HepG2 (cell line): ENCODE results near the gene ZNF264. TPM values are rescaled to one million over a fixed set of nuclear protein-coding genes. Genes with fewer than 3 reads are reported as not detected.

ENCODE experiments used
- ATAC-seq: fragments of 200-7000 bp; cut with Tn5 transposase; 3 replicates; pipeline ENCODE4 v1.9.1; 2020; ENCODE audit warnings: mild to moderate bottlenecking, moderate library complexity
- BruUV-seq: library from RNA; stranded (reverse); fragments of 400-500 nt; replicated peaks from 2 replicates; lab custom pipeline; 2021; lab: Mats Ljungman, UMichigan
- CTCF ChIA-PET: fragments of 300-600 bp; formaldehyde crosslinking; extraction: SDS; loops from one replicate; lab custom pipeline; 2021; ENCODE audit warnings: low total read pairs, inconsistent platforms, low intra/inter-chr PET ratio; lab: Yijun Ruan, JAX
- POLR2A ChIA-PET: fragments of 350-600 bp; sonication (Branson Sonifier 250); formaldehyde crosslinking; loops from one replicate; lab custom pipeline; 2020; ENCODE audit warnings: antibody characterized with exemption, inconsistent platforms; lab: Yijun Ruan, JAX
- DNase-seq: peaks from one replicate; pipeline ENCODE4 v3.0.0-alpha.2; 2015; ENCODE audit warnings: low spot score
- FAIRE-seq: peaks from 3 replicates; lab custom pipeline; 2011; peaks lifted over from hg19 to GRCh38; lab: Jason Lieb, UNC
- H2AFZ ChIP-seq: one replicate; pipeline ENCODE4 v1.6.1; 2011; ENCODE audit warnings: low read length, inconsistent platforms
- H3K27ac ChIP-seq: fragments of 300-600 bp; 3 replicates; pipeline ENCODE4 v1.8.0; 2011; ENCODE audit warnings: mixed run types, mild to moderate bottlenecking, mixed read lengths, low read length, inconsistent platforms; ENCODE audit not compliant: insufficient read depth; ENCODE audit errors: extremely low read length
- H3K27me3 ChIP-seq, 2 experiments: fragments of 200-600 bp in 1 of 2; 2 replicates in 1 of 2; 3 replicates in 1 of 2; pipeline versions ENCODE4 v1.6.0 to v1.8.0; 2011; ENCODE audit warnings: low read length in 2 of 2, mild to moderate bottlenecking in 2 of 2, moderate library complexity in 2 of 2, inconsistent platforms in 1 of 2; ENCODE audit not compliant: insufficient read depth in 2 of 2, control insufficient read depth in 1 of 2
- H3K36me3 ChIP-seq, 2 experiments: fragments of 200-600 bp in 1 of 2; replicated peaks in 1 of 2; 2 replicates in 1 of 2; 3 replicates in 1 of 2; pipeline versions ENCODE4 v1.5.1 to v1.8.0; 2011; ENCODE audit warnings: low read length in 2 of 2, inconsistent platforms in 1 of 2; ENCODE audit not compliant: insufficient read depth in 2 of 2, control insufficient read depth in 1 of 2
- H3K4me1 ChIP-seq: 2 replicates; pipeline ENCODE4 v1.5.1; 2012; ENCODE audit warnings: low read length, inconsistent platforms; ENCODE audit not compliant: insufficient read depth
- H3K4me2 ChIP-seq: 2 replicates; pipeline ENCODE4 v1.6.0; 2011; ENCODE audit warnings: low read depth, low read length, inconsistent platforms
- H3K4me3 ChIP-seq, 3 experiments: fragments of 200-600 bp in 1 of 3; sonication (generic), shearing (Covaris generic) in 1 of 3; replicated peaks in 1 of 3; 2 replicates each; pipeline ENCODE4 v1.5.1; 2011 to 2016; ENCODE audit warnings: low read length in 3 of 3, inconsistent platforms in 2 of 3, low read depth in 2 of 3, mild to moderate bottlenecking in 2 of 3, control low read depth in 1 of 3, mixed read lengths in 1 of 3; ENCODE audit not compliant: insufficient read depth in 1 of 3
- H3K79me2 ChIP-seq: one replicate; pipeline ENCODE4 v1.6.1; 2011; ENCODE audit warnings: low read length, inconsistent platforms; ENCODE audit not compliant: insufficient read depth
- H3K9ac ChIP-seq: 2 replicates; pipeline ENCODE4 v1.6.0; 2011; ENCODE audit warnings: mild to moderate bottlenecking, low read depth, low read length, inconsistent platforms; ENCODE audit not compliant: insufficient read depth
- H3K9me3 ChIP-seq: 2 replicates; pipeline ENCODE4 v1.5.1; 2012; ENCODE audit warnings: mild to moderate bottlenecking, low read length
- H4K20me1 ChIP-seq: 2 replicates; pipeline ENCODE4 v1.6.0; 2011; ENCODE audit warnings: inconsistent platforms, mild to moderate bottlenecking, low read length, moderate library complexity; ENCODE audit not compliant: insufficient read depth
- AGO1 ChIP-seq: fragments of 200-400 bp; formaldehyde crosslinking; IDR thresholded peaks from 2 replicates; pipeline ENCODE4 v1.6.1; 2017; ENCODE audit warnings: mild to moderate bottlenecking, low read depth, low read length, moderate library complexity; ENCODE audit not compliant: poor library complexity, severe bottlenecking
- HOXA7 ChIP-seq: sonication (generic); formaldehyde crosslinking; IDR thresholded peaks from 2 replicates; pipeline ENCODE4 v1.8.1; 2022; ENCODE audit warnings: mild to moderate bottlenecking, missing genetic modification reagents, moderate library complexity
- NR2C2 ChIP-seq: sonication (generic); formaldehyde crosslinking; IDR thresholded peaks from 2 replicates; pipeline ENCODE4 v1.4.0; 2020; ENCODE audit warnings: missing genetic modification reagents, mild to moderate bottlenecking, moderate library complexity, borderline replicate concordance
- SATB2 ChIP-seq: sonication (generic); formaldehyde crosslinking; IDR thresholded peaks from 2 replicates; pipeline ENCODE4 v1.5.0; 2020; ENCODE audit warnings: missing genetic modification reagents
- SNAI1 ChIP-seq: sonication (generic); formaldehyde crosslinking; IDR thresholded peaks from 2 replicates; pipeline ENCODE4 v1.5.0; 2020; ENCODE audit warnings: mild to moderate bottlenecking, missing genetic modification reagents, borderline replicate concordance
- SYNCRIP ChIP-seq: fragments of 200-400 bp; formaldehyde crosslinking; IDR thresholded peaks from 2 replicates; pipeline ENCODE4 v1.6.1; 2018; ENCODE audit warnings: mild to moderate bottlenecking, low read depth, low read length; ENCODE audit not compliant: insufficient read depth
- TARDBP ChIP-seq: sonication (generic); formaldehyde crosslinking; IDR thresholded peaks from 2 replicates; pipeline ENCODE4 v1.8.0; 2022; ENCODE audit warnings: mild to moderate bottlenecking, missing genetic modification reagents
- ZNF724P ChIP-seq: sonication (generic); formaldehyde crosslinking; IDR thresholded peaks from 2 replicates; pipeline ENCODE4 v1.8.0; 2022; ENCODE audit warnings: missing genetic modification reagents, borderline replicate concordance
- ZNF792 ChIP-seq: IDR thresholded peaks from 2 replicates; pipeline ENCODE4 v1.6.1; 2016
- WGBS: methylation state at CpG from one replicate; pipeline ENCODE4 v1.1.6; 2017; ENCODE audit warnings: low lambda C conversion rate; 5-methylcytosine and 5-hydroxymethylcytosine counted together
- in situ Hi-C: cut with HindIII; loops from 2 replicates; pipeline ENCODE4 v1.10.0; 2017; ENCODE audit warnings: low pct_unique_long_range_greater_than_20kb; ENCODE audit not compliant: extremely low pct_ligation_motif_present
- intact Hi-C: fragments of 100-400 bp; cut with micrococcal nuclease; formaldehyde crosslinking; loops from one replicate; pipeline ENCODE4 v1.10.0; 2022; ENCODE audit not compliant: unreplicated experiment
- polyA plus RNA-seq, 8 experiments: library from polyadenylated mRNA; depleted of rRNA in 3 of 8; stranded (reverse) in 7 of 8; unstranded in 1 of 8; fragments of >200 nt; fragmentation: Illumina TruSeq in 4 of 8; extraction: Trizol in 4 of 8; gene quantifications; 2 replicates each; pipeline versions ENCODE4 v1.2.1 to v1.2.3, GENCODE V29; 2011 to 2016; ENCODE audit warnings: low read depth in 4 of 8, missing spikeins in 1 of 8, mixed read lengths in 1 of 8; ENCODE audit not compliant: insufficient read depth in 1 of 8
- total RNA-seq, 5 experiments: library from RNA; depleted of rRNA; stranded (reverse); fragments of >200 nt; fragmentation: Illumina TruSeq; extraction: Trizol; gene quantifications; 2 replicates each; pipeline ENCODE4 v1.2.3, GENCODE V29; 2016; ENCODE audit warnings: low read depth in 1 of 5
- TF ChIP-seq, protein P1 (sequence below), 2 experiments: fragments of 450-650 bp in 1 of 2; sonication (generic) in 1 of 2; formaldehyde crosslinking; IDR thresholded peaks; 2 replicates each; pipeline versions ENCODE4 v1.5.0 to v1.8.0; 2020 to 2022; ENCODE audit warnings: mild to moderate bottlenecking in 1 of 2, missing genetic modification reagents in 1 of 2
- TF ChIP-seq, protein P2 (sequence below): sonication (generic); formaldehyde crosslinking; IDR thresholded peaks from 2 replicates; pipeline ENCODE4 v1.9.0; 2021; ENCODE audit warnings: missing genetic modification reagents, borderline replicate concordance
- TF ChIP-seq, protein P3 (sequence below): sonication (generic); formaldehyde crosslinking; IDR thresholded peaks from 2 replicates; pipeline ENCODE4 v1.4.0; 2020; ENCODE audit warnings: missing genetic modification reagents

ZNF264 gene
- total and polyA plus RNA-seq, 2 of the 13 experiments (the other 11 are each of a cell fraction or from before 2014, with no cell fraction given), result 3.5 to 17.6 TPM

DNA sequence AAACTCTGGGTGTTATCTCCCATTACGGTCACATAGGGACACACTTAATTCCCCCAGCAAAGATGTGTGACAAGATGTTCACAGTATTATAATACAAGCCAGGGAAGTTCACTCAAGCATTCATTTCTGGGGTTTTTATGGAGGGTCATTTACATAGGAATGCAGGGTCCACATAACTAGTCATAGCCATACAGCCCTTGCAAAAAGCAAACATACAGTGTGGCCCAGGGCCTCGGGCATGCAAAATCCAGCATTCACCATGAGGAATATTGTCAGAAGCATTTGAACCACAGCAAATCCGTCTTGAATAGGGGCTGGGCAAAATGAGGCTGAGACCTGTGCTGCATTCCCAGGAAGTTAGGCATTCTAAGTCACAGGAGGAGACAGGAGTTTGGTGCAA lies 76.0 kb downstream of the ZNF264 start:
- 77% methylated on average over 3 of the region's 3 CpGs for WGBS
- Histone ChIP-seq H4K20me1 (no peaks in the 10 kb centered on the region), H3K27ac (no peak overlapping the region), H3K27me3 (no peaks in the 10 kb centered on the region), H3K79me2 (no peaks in the 10 kb centered on the region), H3K36me3 (no peaks in the 10 kb centered on the region), H3K4me3 (no peak overlapping the region), H3K4me2 (no peak overlapping the region), H2AFZ (no peak overlapping the region), H3K4me1 (no peaks in the 10 kb centered on the region), H3K9ac (no peak overlapping the region), H3K9me3 (no peaks in the 10 kb centered on the region)
- in situ Hi-C loops, result no loop called here
- no peak for DNase-seq
- TF ChIP-seq HOXA7 (CRISPR knock-in tag) (no peak), ZNF792 (no peak), SATB2 (CRISPR knock-in tag) (no peak), AGO1 (no peak), TARDBP (CRISPR knock-in tag) (no peak)
- intact Hi-C loops, result no loop called here
- ChIA-PET POLR2A (no interaction called here), CTCF (no interaction called here)
- no peak for FAIRE-seq
- BruUV-seq, result no TSS peak
- ATAC-seq, result peak; percentile 47; the same call in 2 of the 3 replicates

DNA sequence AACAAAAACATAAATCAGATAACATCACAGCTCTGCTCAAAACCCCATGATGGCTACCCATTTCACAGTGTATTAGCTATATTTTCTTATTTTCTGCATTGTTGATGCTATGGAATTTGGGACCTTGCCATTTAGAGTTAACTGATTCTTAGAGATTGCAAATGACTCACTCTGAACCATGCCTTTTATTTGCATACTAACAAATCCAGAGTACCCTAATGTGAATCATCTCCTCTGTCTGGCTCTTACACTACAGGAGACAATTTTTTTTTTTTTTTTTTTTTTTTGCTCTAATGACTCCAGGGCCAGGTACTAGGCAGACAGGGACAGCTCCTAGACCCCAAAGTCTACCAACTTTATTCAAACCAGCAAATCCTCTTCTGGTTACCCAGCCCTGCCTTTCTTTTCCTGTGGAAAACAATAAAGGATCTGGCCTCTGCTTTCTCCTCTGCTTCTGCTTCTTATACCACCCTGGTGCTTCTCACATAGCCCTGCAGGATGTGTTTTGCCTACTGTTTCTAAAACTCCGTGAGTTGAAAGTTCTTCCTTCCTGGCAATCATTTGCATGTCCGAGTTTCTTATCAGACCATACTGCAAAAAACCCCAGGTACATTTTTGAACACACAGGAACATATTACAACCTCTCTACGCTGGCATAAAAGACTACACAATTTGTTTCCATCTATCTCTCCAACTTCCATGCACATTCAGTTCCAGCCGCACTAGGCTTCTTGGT lies 78.4 kb downstream of the ZNF264 start:
- no peak overlapping the region for H2AFZ ChIP-seq

More for the DNA sequence above, 78.4 kb downstream of the ZNF264 start:
- in situ Hi-C loops, result no loop called here
- Histone ChIP-seq H4K20me1 (no peaks in the 10 kb centered on the region), H3K36me3 (0 out of 5 replicates have a peak, but pooled peaks cover 0 to 3% of the 10 kb centered on the region in 2 experiments), H3K9ac (no peak overlapping the region), H3K79me2 (no peaks in the 10 kb centered on the region), H3K4me2 (no peak overlapping the region), H3K27ac (no peak overlapping the region), H3K4me3 (no peak overlapping the region), H3K9me3 (no peaks in the 10 kb centered on the region), H3K27me3 (no peaks in the 10 kb centered on the region), H3K4me1 (no peaks in the 10 kb centered on the region)
- no peak for TF ChIP-seq NR2C2 (CRISPR knock-in tag)
- no peak for TF ChIP-seq ZNF724P (CRISPR knock-in tag)
- TF ChIP-seq, protein P1, sequence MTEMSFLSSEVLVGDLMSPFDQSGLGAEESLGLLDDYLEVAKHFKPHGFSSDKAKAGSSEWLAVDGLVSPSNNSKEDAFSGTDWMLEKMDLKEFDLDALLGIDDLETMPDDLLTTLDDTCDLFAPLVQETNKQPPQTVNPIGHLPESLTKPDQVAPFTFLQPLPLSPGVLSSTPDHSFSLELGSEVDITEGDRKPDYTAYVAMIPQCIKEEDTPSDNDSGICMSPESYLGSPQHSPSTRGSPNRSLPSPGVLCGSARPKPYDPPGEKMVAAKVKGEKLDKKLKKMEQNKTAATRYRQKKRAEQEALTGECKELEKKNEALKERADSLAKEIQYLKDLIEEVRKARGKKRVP (CRISPR knock-in tag; IDR thresholded peaks at IDR 0.05), result no peak
- no peak for TF ChIP-seq SYNCRIP
- TF ChIP-seq, protein P2, sequence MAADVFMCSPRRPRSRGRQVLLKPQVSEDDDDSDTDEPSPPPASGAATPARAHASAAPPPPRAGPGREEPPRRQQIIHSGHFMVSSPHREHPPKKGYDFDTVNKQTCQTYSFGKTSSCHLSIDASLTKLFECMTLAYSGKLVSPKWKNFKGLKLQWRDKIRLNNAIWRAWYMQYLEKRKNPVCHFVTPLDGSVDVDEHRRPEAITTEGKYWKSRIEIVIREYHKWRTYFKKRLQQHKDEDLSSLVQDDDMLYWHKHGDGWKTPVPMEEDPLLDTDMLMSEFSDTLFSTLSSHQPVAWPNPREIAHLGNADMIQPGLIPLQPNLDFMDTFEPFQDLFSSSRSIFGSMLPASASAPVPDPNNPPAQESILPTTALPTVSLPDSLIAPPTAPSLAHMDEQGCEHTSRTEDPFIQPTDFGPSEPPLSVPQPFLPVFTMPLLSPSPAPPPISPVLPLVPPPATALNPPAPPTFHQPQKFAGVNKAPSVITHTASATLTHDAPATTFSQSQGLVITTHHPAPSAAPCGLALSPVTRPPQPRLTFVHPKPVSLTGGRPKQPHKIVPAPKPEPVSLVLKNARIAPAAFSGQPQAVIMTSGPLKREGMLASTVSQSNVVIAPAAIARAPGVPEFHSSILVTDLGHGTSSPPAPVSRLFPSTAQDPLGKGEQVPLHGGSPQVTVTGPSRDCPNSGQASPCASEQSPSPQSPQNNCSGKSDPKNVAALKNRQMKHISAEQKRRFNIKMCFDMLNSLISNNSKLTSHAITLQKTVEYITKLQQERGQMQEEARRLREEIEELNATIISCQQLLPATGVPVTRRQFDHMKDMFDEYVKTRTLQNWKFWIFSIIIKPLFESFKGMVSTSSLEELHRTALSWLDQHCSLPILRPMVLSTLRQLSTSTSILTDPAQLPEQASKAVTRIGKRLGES (CRISPR knock-in tag), result no peak
- no peak for TF ChIP-seq SNAI1 (CRISPR knock-in tag)
- TF ChIP-seq, protein P3, sequence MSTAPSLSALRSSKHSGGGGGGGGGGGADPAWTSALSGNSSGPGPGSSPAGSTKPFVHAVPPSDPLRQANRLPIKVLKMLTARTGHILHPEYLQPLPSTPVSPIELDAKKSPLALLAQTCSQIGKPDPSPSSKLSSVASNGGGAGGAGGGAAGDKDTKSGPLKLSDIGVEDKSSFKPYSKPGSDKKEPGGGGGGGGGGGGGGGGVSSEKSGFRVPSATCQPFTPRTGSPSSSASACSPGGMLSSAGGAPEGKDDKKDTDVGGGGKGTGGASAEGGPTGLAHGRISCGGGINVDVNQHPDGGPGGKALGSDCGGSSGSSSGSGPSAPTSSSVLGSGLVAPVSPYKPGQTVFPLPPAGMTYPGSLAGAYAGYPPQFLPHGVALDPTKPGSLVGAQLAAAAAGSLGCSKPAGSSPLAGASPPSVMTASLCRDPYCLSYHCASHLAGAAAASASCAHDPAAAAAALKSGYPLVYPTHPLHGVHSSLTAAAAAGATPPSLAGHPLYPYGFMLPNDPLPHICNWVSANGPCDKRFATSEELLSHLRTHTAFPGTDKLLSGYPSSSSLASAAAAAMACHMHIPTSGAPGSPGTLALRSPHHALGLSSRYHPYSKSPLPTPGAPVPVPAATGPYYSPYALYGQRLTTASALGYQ (CRISPR knock-in tag), result no peak
- no peak for DNase-seq
- ChIA-PET CTCF (no interaction called here), POLR2A (no interaction called here)
- FAIRE-seq, result no peak
- intact Hi-C loops, result no loop called here
- BruUV-seq, result no TSS peak
- WGBS, result 95% methylated on average over 4 of the region's 4 CpGs
- ATAC-seq, result no peak
